ENCODE measurements around the gene MRPS6.

DNA sequence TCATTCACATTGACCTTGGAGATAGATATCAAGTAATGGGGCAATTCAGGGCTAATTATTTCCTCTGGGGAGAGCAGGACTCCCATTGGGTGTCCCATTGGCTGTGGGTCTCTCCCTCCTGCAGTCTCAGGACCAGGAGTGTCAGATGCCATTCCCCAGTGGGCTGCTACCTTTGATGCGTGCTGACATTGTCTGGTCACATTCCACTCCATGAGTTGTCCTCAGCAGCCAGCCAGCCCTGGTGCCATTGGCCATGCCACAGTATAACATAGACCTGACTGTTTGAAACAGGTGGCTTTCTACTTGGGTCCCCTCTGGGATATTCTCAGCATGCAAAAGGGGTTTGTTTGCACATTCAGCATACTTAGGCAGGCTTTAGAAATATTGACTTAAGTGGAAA, 118.5 kb downstream of the MRPS6 start:
- TF ChIP-seq POLR2AphosphoS5 (IDR thresholded peaks at IDR 0.05) (no peak), EP300 (IDR thresholded peaks at IDR 0.05) (no peak)
